HG02970 (cell line): ENCODE measurements around the gene ATXN1.
A peak's percentile ranks its signal among the peaks of the same experiment; 100 is the strongest.

Experiments used
- ATAC-seq: cut with Tn5 transposase; IDR thresholded peaks from one replicate; pipeline ENCODE4 v1.9.1; 2021; ENCODE audit warnings: mild to moderate bottlenecking, moderate library complexity, moderate number of reproducible peaks; ENCODE audit not compliant: unreplicated experiment, low FRiP score

The ATXN1 gene

DNA sequence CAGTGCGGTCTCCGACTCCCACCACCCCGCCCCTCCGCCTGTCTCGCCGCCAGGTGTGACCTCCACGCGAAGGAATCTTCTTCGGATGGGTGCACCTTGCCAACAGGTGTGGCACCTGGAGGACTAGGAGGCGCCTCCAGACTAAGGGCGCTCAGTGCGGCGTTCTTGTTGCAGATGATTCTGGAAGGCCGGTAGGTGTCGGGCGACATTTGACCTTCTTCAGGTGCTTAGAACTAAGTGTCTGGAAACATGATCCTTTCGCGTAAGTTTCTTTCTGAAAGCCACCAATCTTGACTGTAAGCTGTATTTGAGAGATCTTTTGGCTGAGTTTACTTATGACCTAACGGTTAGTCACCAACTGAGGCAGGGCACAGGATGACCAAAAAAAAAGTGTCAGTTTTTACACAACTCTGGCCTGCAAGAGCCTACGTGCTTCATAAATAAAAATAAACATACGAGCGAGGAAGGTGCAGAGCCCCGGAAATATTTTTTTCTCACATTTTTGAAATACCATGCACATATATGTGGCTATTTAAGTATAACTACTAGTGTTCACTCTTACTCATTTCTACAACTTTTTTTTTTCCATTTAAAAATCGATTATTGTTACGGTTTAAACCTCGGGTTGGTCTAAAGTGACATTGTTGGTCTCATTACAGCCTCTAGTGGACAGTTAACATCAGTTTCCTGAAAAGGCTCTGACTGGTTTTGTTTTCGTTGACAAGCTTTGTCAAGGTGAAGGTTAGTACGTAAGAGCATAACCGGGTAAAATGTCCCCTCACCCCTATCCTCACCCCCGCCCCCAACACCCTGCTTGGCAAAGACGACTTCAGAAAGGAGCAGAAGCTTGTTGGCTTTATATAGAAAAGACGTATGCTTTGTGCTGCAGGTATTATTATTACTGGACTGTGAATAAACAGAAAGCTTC is 1.6 kb upstream of the ATXN1 start:
- ATAC-seq = peak; percentile 22

- peak; percentile 7 for ATAC-seq
Observed at GRCh38 chr6:16762268-16762549, 949 bp upstream of the ATXN1 start.

GRCh38 chr6:16761471-16762267 is 409 bp upstream of the ATXN1 start:
- peak; percentile 40 for ATAC-seq

GRCh38 chr6:16759646-16760515 is 1.4 kb downstream of the ATXN1 start:
- peak; percentile 33 for ATAC-seq

DNA sequence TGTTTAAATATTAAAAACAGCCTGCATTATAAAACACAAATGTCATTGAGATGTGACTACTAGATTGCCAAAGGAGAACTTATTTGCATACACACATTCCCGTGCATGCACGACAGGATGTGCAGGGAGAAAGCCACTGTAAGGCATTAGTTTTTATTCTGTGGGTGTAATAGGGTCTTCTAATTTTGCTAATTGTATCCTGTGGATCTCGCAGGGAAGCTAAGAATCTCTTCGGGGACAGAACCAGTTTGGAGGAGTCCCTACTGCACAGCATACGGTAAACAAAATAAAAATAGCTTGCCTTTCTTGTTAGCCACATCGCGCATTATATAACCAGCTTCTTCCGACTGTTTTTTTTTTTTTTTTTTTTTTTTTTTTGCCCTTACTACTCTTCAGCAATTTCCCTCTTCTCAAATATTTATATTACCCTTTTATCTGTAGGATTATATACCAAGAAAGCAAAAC is 2.0 kb downstream of the ATXN1 start:
- ATAC-seq = no peak

DNA sequence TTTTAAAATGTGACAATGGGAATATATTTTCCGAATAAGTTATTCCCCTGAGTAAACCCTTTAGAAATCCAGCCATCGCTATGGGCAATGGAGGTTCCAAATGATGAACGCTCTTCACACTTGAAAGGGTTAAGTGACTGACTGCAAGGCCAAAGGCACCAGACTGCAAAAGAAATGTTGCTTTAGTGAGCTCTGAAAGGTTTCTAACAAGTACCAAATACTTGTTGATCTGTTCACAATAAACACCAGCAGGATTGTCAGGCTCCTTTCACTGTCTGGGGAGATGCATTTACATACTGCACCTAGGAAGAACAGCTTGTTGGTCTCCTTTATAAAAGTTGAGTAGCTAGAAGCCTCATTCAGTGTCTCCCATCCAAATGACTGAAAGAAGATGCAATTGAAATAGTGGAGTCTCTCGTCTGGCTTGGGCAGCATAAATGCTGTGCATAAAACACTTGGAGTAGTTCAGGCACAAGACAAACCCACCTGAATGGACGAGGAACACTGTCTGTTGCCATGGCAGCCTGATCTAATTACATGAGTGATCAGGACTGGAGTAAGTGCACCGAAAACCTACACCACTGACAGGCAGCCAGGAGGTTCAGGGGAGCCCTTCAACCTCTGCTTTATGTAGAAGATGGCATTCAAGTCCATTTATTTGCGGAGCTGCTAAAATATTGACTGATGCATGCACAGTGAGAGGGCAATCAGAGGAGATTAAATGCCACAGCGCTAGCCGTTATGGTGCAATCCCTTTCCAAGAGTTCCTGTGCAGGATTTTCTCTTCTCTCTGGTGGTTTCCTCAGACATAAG is 2.9 kb downstream of the ATXN1 start:
- ATAC-seq = no peak

DNA sequence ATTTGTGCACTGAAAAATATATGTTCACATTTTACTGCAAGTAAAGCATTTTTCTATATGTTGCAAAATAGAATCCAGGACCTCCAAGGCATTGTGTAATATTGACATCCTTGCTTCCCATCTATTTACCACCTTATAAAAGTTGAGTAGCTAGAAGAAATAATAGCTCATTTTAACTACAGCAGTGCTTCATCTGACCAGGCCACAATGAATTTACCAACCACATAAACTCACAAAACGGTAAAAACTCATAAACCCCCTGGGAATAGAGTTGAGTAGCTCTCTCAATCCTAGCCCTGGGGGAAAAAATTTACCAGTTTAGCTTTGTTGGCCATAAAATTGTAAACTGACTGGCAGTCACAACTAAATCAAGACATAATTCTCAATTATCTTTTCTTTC is 3.9 kb downstream of the ATXN1 start:
- no peak for ATAC-seq

DNA sequence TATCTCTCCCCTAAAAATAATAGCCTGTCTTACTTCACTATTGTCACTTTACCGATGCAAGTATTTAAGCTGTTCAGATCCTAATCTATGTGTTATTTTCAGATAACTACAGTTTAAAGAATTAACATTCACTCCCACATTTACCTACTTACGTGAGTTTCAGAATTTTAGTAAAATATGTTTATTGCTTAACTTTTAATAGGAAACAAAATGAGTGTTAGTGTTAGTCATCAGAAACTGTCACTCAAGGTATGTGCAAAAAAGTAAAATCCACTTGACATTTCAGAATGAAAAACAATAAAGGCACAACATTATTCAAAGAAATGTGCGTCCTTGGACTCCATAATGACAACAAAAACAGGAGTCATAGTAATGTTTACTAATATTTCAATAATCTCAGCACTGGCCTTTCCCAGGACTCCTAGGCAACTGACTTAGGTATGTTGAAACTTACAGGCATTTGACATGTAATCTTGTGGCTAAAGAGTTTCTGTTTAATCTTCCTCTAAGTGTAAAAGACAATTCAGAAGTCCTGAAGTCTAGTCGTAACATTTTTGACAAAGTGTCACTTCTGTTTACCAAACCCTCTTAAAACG is 4.5 kb downstream of the ATXN1 start:
- ATAC-seq = no peak

DNA sequence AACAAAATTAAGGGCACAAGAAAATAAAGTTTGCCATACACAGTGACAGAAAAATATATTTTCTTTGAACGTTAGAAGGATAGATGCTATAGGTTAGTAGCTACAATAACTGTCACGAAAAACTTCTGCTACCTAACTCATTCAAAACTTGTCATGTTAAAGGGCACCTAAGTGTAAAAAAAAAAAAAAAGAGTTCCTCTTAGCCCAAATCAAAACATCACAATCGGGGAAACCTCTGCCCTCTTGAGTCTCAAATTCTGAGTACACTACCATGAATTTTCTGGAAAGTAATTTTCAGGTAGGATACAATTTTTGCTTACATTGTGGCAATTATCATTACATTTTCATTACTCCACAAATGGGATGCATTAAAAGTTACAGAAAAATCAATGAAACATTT is 5.7 kb downstream of the ATXN1 start:
- ATAC-seq = no peak

GRCh38 chr6:16754876-16755275 is 6.4 kb downstream of the ATXN1 start:
- no peak for ATAC-seq

GRCh38 chr6:16754274-16754673 is 7.0 kb downstream of the ATXN1 start:
- no peak for ATAC-seq

DNA sequence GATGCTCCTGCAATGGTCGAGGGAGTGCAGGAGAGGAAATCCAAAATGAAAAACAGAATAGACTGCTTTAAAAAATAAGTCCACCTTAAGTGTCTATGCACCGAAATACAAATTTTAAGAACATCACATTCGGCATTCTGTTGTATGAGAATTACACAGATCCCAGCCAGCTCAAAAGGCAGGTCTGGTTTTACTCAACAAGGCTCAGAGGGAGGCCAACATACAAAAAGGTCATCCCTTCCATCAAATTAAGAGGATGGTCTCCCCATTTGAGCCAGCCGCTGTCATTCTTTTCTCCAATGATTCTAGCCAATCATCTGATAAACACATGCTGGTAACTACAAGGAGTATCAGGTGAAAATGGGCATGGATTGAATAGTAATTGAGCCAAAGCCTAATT is 7.9 kb downstream of the ATXN1 start:
- no peak for ATAC-seq

GRCh38 chr6:16752206-16752866 is 8.9 kb downstream of the ATXN1 start:
- ATAC-seq = no peak

DNA sequence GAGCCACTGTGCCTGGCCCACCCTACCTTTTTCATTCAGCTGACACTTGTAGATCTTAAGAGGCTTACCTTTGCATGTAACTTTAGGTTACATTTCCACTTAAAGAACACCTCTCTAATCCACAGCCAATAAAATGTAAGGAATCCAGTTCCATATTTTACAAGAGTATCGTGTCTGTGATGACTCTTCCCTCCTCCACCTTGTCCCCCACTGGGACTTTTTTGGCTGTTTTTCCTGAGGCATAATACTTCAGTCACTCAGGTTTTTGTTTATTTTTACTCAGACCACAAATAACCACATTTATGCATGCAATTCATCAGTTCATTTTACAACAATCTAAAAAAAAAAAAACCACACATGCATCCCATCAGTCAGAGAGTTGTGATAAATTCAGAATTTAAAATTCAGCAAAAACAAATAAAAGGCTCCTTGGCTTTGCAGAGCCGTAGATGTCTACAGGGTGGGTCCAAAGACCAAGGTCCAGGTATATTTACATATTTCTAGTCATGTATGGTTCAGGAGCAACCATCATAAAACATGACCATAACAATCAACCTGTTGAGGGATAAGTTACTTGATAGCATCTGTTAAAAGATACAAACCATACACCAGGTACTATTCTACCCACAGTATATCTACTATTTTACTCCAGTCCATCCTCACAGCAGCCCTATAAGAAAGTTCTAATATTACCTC is 9.9 kb downstream of the ATXN1 start:
- no peak for ATAC-seq

DNA sequence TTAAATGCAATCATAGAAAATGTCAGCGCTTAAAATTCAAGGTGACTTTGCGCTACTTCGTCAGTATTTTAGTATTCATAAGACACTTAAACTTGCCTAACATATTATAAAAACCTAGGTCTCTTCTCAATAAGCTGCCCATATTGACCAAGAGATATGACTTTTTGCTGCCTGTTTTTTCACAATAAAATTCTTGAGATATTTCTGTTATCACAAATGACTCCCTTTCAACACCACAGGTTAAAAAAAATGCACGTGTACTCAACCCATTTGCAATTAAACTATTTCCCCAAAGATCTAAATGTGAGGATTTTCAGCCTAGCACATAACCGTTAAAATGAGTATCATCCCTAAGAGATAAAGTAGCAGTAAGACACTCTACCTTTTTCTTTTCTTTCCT is 10.7 kb downstream of the ATXN1 start:
- no peak for ATAC-seq

DNA sequence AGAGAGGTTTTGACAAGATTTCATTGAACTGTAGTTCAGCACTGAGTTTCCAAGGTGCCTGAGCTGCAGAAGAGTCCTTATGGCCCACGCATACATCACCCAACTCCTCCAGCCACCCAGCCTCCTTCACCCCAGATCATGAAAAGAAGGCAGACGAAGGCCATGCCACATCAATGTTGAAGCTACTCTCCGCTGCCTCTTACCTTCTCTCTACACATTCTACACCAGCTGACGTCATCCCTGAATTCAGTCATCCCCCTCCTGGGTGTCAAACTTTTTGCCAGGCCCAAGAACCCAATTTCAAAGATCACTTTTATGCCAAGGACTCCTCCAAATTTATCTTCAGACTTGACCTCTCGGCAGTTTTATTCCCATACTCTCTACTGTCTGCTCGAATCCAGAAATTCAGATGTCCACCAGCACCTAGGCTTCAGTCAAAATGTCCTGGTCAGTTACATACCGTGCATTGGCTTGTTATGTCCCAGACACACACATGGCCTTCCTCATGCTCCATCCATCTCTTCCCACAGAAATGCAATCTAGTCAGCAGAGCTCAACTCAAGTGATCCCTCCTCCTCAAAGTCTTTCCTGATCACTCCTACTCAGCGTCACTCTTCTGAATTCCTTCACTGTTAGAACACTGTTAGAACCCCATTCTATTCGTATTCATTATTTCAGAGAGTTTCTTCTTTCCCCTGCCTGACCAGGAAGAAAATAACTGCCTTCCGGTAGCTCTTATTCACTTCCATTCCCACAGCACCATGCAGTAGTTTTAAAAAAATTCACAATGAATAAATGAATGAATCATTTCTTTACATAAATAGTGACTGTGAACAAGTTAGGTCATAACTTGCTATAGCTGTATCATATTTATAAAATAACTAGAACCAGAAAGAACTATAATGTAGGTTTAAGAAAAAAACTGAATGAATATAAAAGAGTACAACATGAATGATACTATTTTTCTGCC is 11.5 kb downstream of the ATXN1 start:
- ATAC-seq = no peak

- no peak for ATAC-seq
Observed at GRCh38 chr6:16748025-16748319, 13.3 kb downstream of the ATXN1 start.
